Mesenchymal stem cell (in vitro differentiated cells and primary cell): ENCODE measurements around the gene SLC7A14.

Source experiments
- DNase-seq: peaks from one replicate; pipeline ENCODE4 v3.0.0-alpha.2; 2013
- H2AFZ ChIP-seq: one replicate; pipeline ENCODE4 v1.6.1; 2013; ENCODE audit warnings: low read depth, mild to moderate bottlenecking, control low read depth, inconsistent platforms, low read length, moderate library complexity
- H2AK5ac ChIP-seq: 2 replicates; pipeline ENCODE4 v1.6.1; 2013; ENCODE audit warnings: low read length, moderate library complexity, mild to moderate bottlenecking, inconsistent platforms; ENCODE audit not compliant: severe bottlenecking
- H2BK120ac ChIP-seq: one replicate; pipeline ENCODE4 v1.6.1; 2013; ENCODE audit warnings: low read depth, mild to moderate bottlenecking, inconsistent platforms, low read length, moderate library complexity
- H2BK12ac ChIP-seq, 2 experiments: one replicate each; pipeline ENCODE4 v1.6.1; 2013; ENCODE audit warnings: inconsistent platforms in 2 of 2, low read length in 2 of 2, mild to moderate bottlenecking in 2 of 2, moderate library complexity in 2 of 2, control low read depth in 1 of 2
- H2BK15ac ChIP-seq: one replicate; pipeline ENCODE4 v1.6.1; 2013; ENCODE audit warnings: mild to moderate bottlenecking, low read depth, inconsistent platforms; ENCODE audit not compliant: poor library complexity, severe bottlenecking
- H2BK5ac ChIP-seq: 2 replicates; pipeline ENCODE4 v1.6.1; 2013; ENCODE audit warnings: low read depth, mild to moderate bottlenecking, low read length, control low read depth, inconsistent platforms; ENCODE audit not compliant: poor library complexity, severe bottlenecking
- H3K14ac ChIP-seq, 2 experiments: one replicate each; pipeline ENCODE4 v1.6.1; 2013; ENCODE audit warnings: inconsistent platforms in 2 of 2, low read length in 2 of 2, control low read depth in 1 of 2, mild to moderate bottlenecking in 1 of 2, moderate library complexity in 1 of 2
- H3K18ac ChIP-seq, 2 experiments: one replicate each; pipeline ENCODE4 v1.6.1; 2013; ENCODE audit warnings: inconsistent platforms in 2 of 2, low read length in 2 of 2, control low read depth in 1 of 2, low read depth in 1 of 2, mild to moderate bottlenecking in 1 of 2
- H3K23ac ChIP-seq, 2 experiments: one replicate each; pipeline ENCODE4 v1.6.1; 2013; ENCODE audit warnings: inconsistent platforms in 2 of 2, low read length in 2 of 2, mild to moderate bottlenecking in 2 of 2, moderate library complexity in 2 of 2, control low read depth in 1 of 2
- H3K27ac ChIP-seq: 2 replicates; pipeline ENCODE4 v1.5.1; 2013; ENCODE audit warnings: mild to moderate bottlenecking, moderate library complexity, low read length, control low read depth, inconsistent platforms; ENCODE audit not compliant: poor library complexity, severe bottlenecking
- H3K27me3 ChIP-seq, 2 experiments: 2 replicates each; pipeline versions ENCODE4 v1.6.1 to v1.7.0; 2013; ENCODE audit warnings: low read length in 2 of 2, mild to moderate bottlenecking in 2 of 2, moderate library complexity in 2 of 2, control low read depth in 1 of 2, inconsistent platforms in 1 of 2; ENCODE audit not compliant: control insufficient read depth in 1 of 2, insufficient read depth in 1 of 2
- H3K36me3 ChIP-seq, 2 experiments: 2 replicates each; pipeline versions ENCODE4 v1.6.1 to v1.7.0; 2013; ENCODE audit warnings: low read length in 2 of 2, control low read depth in 1 of 2, inconsistent platforms in 1 of 2, low read depth in 1 of 2, mild to moderate bottlenecking in 1 of 2; ENCODE audit not compliant: insufficient read depth in 2 of 2, control insufficient read depth in 1 of 2
- H3K4ac ChIP-seq, 2 experiments: one replicate each; pipeline ENCODE4 v1.6.1; 2013; ENCODE audit warnings: inconsistent platforms in 2 of 2, low read length in 2 of 2, mild to moderate bottlenecking in 2 of 2, moderate library complexity in 2 of 2, control low read depth in 1 of 2, low read depth in 1 of 2
- H3K4me1 ChIP-seq: 2 replicates; pipeline ENCODE4 v1.6.1; 2013; ENCODE audit warnings: low read depth, low read length, control low read depth; ENCODE audit not compliant: control insufficient read depth, insufficient read depth
- H3K4me2 ChIP-seq: 2 replicates; pipeline ENCODE4 v1.6.1; 2013; ENCODE audit warnings: low read length, mild to moderate bottlenecking, inconsistent platforms; ENCODE audit not compliant: poor library complexity, severe bottlenecking
- H3K4me3 ChIP-seq, 2 experiments: 2 replicates each; pipeline versions ENCODE4 v1.5.1 to v1.7.0; 2013; ENCODE audit warnings: low read length in 2 of 2, mild to moderate bottlenecking in 2 of 2, control low read depth in 1 of 2, low read depth in 1 of 2; ENCODE audit not compliant: insufficient read depth in 1 of 2
- H3K79me1 ChIP-seq: replicated peaks from 2 replicates; pipeline ENCODE4 v1.6.1; 2013; ENCODE audit warnings: mild to moderate bottlenecking, control low read depth, low read length, inconsistent platforms; ENCODE audit not compliant: poor library complexity, severe bottlenecking
- H3K9ac ChIP-seq: 2 replicates; pipeline ENCODE4 v1.7.0; 2013; ENCODE audit warnings: mild to moderate bottlenecking, low read length, moderate library complexity
- H3K9me3 ChIP-seq: 2 replicates; pipeline ENCODE4 v1.7.0; 2013; ENCODE audit warnings: mild to moderate bottlenecking, low read length; ENCODE audit not compliant: control insufficient read depth
- H4K8ac ChIP-seq: one replicate; pipeline ENCODE4 v1.6.1; 2013; ENCODE audit warnings: inconsistent platforms, mild to moderate bottlenecking, low read length, moderate library complexity
- H4K91ac ChIP-seq: one replicate; pipeline ENCODE4 v1.6.1; 2013; ENCODE audit warnings: mild to moderate bottlenecking, low read length, inconsistent platforms
- WGBS: methylation state at CpG from one replicate; pipeline ENCODE4 v1.1.7; 2013; ENCODE audit warnings: mixed read lengths; 5-methylcytosine and 5-hydroxymethylcytosine counted together

The SLC7A14 gene

DNA sequence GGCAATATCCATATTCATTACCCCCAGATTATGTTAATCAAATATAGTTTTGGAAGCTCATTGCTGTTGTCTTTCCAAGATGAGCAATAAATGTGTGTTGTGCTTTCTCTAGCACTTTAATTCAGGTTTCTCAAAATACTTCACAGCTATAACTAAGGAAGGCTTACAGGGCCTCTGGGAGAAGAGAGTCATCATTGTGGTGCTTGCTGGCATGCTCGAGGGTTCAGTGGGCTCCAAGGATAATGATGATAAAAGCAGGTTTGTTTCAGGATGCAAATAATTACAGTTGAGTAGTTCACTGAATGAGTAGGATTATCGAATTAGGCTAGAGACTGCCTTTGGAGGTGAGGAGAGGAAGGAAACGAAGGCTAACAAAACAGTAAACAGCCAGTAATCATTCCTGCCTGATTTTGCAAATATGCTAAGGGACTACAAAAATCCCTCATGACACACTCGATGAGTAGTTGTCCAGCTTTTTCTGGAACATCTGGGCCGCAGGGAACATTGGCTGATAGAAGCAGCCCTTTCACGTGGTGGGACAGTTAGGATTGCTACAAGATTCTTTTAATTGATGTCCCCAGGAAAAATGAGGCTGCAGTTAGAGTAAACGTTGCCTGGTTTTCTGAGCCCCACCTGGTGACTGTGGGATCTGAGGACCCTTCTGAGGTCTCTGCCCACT lies 54.1 kb downstream of the SLC7A14 start:
- Histone ChIP-seq H2BK15ac (peak overlapping the region; percentile 64), H3K27ac (no peak overlapping the region), H2BK12ac (no peak overlapping the region), H3K9me3 (no peaks in the 10 kb centered on the region), H3K36me3 (peaks cover 0 to 12% of the 10 kb centered on the region in 2 experiments), H3K4me1 (peaks cover 4% of the 10 kb centered on the region), H3K9ac (peak overlapping the region; percentile 63), H3K23ac (no peak overlapping the region), H4K8ac (no peak overlapping the region), H3K27me3 (no peaks in the 10 kb centered on the region), H3K4me3 (no peak overlapping the region), H2AFZ (no peak overlapping the region), H2BK5ac (no peak overlapping the region), H2AK5ac (no peak overlapping the region), H3K14ac (no peak overlapping the region), H2BK120ac (no peak overlapping the region), H3K18ac (peak overlapping the region in 1 of 2 experiments; percentile 11), H4K91ac (no peak overlapping the region), H3K79me1 (no peaks in the 10 kb centered on the region), H3K4me2 (no peak overlapping the region), H3K4ac (no peak overlapping the region)
- 86% methylated on average over 7 of the region's 7 CpGs for WGBS
- no peak for DNase-seq

DNA sequence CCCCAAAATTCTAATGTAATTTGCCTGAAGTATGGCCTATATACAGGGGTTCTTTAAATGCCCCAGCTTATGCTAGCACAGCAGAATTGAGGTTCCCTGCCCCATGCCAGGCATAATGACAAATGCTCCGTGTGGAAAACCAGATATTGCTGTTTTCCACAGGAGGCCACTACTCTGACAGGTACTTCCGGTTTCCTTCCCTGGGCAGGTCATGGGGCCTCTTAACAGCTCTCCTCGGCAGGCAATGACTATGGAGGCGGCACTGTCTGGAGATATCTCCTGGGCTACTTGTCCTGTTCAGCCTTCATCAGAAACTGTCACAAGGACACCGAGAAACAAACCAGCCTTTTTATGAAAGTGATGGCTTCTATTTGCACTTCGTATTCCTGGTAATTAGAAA lies 54.8 kb downstream of the SLC7A14 start:
- Histone ChIP-seq H3K9ac (no peak overlapping the region), H2BK15ac (no peak overlapping the region), H3K79me1 (no peaks in the 10 kb centered on the region), H3K4me1 (peaks cover 4% of the 10 kb centered on the region), H2BK120ac (no peak overlapping the region), H3K27ac (no peak overlapping the region), H3K23ac (no peak overlapping the region), H3K4me2 (no peak overlapping the region), H3K4ac (no peak overlapping the region), H3K9me3 (no peaks in the 10 kb centered on the region), H3K36me3 (peaks cover 0 to 17% of the 10 kb centered on the region in 2 experiments), H3K14ac (no peak overlapping the region), H4K91ac (no peak overlapping the region), H3K27me3 (no peaks in the 10 kb centered on the region), H4K8ac (no peak overlapping the region), H3K18ac (no peak overlapping the region), H3K4me3 (no peak overlapping the region), H2AK5ac (no peak overlapping the region), H2BK5ac (no peak overlapping the region), H2AFZ (no peak overlapping the region), H2BK12ac (no peak overlapping the region)
- DNase-seq = no peak
- WGBS = 87% methylated on average over 6 of the region's 6 CpGs

DNA sequence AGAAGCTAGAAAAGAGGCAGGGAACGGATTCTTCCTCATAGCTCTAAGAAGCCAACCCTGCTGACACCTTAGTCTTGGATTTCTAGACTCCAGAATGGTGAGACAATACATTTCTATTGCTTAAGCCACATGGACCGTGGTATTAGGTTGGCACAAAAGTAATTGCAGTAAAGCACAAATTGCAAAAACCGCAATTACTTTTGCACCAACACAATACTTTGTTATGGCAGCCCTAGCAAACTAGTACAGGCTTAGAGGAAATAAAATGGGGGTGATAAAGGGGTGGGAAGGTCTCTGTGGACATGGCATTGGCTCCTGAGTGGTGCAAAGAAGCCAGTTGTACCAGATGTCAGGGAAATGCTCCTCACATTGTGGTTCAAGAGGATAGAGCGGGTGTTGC lies 56.0 kb downstream of the SLC7A14 start:
- H2BK5ac ChIP-seq = no peak overlapping the region
- H3K4me1 ChIP-seq = peaks cover 2% of the 10 kb centered on the region
- H3K4me3 ChIP-seq = no peak overlapping the region
- no peak overlapping the region for H2BK12ac ChIP-seq
- no peak overlapping the region for H3K27ac ChIP-seq
- H3K18ac ChIP-seq = no peak overlapping the region
- DNase-seq = no peak
- no peak overlapping the region for H3K4ac ChIP-seq
- H3K36me3 ChIP-seq = peaks cover 0 to 26% of the 10 kb centered on the region in 2 experiments
- H2AK5ac ChIP-seq = no peak overlapping the region
- no peaks in the 10 kb centered on the region for H3K27me3 ChIP-seq
- no peak overlapping the region for H3K14ac ChIP-seq
- no peak overlapping the region for H2BK120ac ChIP-seq
- no peak overlapping the region for H4K8ac ChIP-seq
- no peak overlapping the region for H2BK15ac ChIP-seq
- no peak overlapping the region for H4K91ac ChIP-seq
- H2AFZ ChIP-seq = no peak overlapping the region
- H3K4me2 ChIP-seq = no peak overlapping the region
- 100% methylated on average over 2 of the region's 4 CpGs for whole genome bisulfite sequencing
- no peak overlapping the region for H3K9ac ChIP-seq
- no peaks in the 10 kb centered on the region for H3K9me3 ChIP-seq
- H3K79me1 ChIP-seq = no peaks in the 10 kb centered on the region
- no peak overlapping the region for H3K23ac ChIP-seq

DNA sequence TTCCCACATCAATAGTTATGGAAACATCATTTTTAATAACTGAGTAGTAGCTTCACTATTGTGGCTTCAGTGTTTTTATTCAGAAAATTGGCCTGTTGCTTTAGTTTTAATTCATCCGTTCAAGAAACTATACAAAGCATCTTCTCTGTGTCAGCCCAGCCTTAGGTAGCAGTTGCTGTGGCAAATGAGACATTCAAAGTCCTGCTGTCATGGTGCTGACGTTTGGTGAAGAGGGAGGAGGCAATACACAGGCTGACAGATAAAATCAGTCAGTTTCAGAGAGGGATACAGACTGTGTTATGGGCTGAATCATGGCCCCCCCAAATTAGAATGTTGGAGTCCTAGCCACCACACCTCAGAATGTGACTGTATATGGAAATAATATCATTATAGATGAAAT lies 56.5 kb downstream of the SLC7A14 start:
- no peaks in the 10 kb centered on the region for H3K27me3 ChIP-seq
- H2BK5ac ChIP-seq = no peak overlapping the region
- H3K9me3 ChIP-seq = no peaks in the 10 kb centered on the region
- peaks cover 2% of the 10 kb centered on the region for H3K4me1 ChIP-seq
- no peak overlapping the region for H3K9ac ChIP-seq
- H3K36me3 ChIP-seq = peaks cover 0 to 23% of the 10 kb centered on the region in 2 experiments
- no peak overlapping the region for H3K14ac ChIP-seq
- DNase-seq = no peak
- no peak overlapping the region for H3K27ac ChIP-seq
- no peak overlapping the region for H2BK15ac ChIP-seq
- no peak overlapping the region for H2BK120ac ChIP-seq
- H2AK5ac ChIP-seq = no peak overlapping the region
- H3K4ac ChIP-seq = no peak overlapping the region
- no peak overlapping the region for H4K91ac ChIP-seq
- no peak overlapping the region for H3K4me3 ChIP-seq
- 92% methylated on average over 2 of the region's 2 CpGs for WGBS
- H3K23ac ChIP-seq = no peak overlapping the region
- no peak overlapping the region for H3K18ac ChIP-seq
- H3K79me1 ChIP-seq = no peaks in the 10 kb centered on the region
- no peak overlapping the region for H2AFZ ChIP-seq
- H2BK12ac ChIP-seq = no peak overlapping the region
- no peak overlapping the region for H3K4me2 ChIP-seq
- no peak overlapping the region for H4K8ac ChIP-seq
